ENCODE data around the gene IPO7.

IPO7 gene

GRCh38 chr11:9495803-9496514 lies 111.5 kb downstream of the IPO7 start:
- DNase-seq: no peak

All from amniotic stem cell (primary cell).